GM12878 (cell line): ENCODE data around the gene NME7. TPM values are rescaled to one million over a fixed set of nuclear protein-coding genes. Genes with fewer than 3 reads are reported as not detected.

Source experiments
- ATAC-seq: fragments of 200-7000 bp; cut with Tn5 transposase; 3 replicates; pipeline ENCODE4 v1.9.1; 2020; ENCODE audit warnings: mild to moderate bottlenecking, moderate library complexity
- BruUV-seq: library from RNA; stranded (reverse); fragments of 400-500 nt; replicated peaks from 2 replicates; lab custom pipeline; 2021; lab: Mats Ljungman, UMichigan
- CTCF ChIA-PET: fragments of 300-600 bp; sonication (Branson Sonifier 250); formaldehyde crosslinking; extraction: SDS; loops from one replicate; lab custom pipeline; 2021; ENCODE audit warnings: inconsistent platforms; lab: Yijun Ruan, JAX
- POLR2A ChIA-PET: fragments of 350-600 bp; formaldehyde crosslinking; extraction: SDS; loops from one replicate; lab custom pipeline; 2021; ENCODE audit warnings: inconsistent platforms; lab: Charles Lee
- RAD21 ChIA-PET: fragments of 300-600 bp; sonication (Branson Sonifier 250); formaldehyde crosslinking; loops from one replicate; lab custom pipeline; 2023; ENCODE audit warnings: antibody characterized with exemption; ENCODE audit not compliant: unreplicated experiment; lab: Charles Lee
- SMC1A ChIA-PET: fragments of 300-600 bp; sonication (Branson Sonifier 250); formaldehyde crosslinking; loops from one replicate; lab custom pipeline; 2023; ENCODE audit not compliant: unreplicated experiment, uncharacterized antibody; lab: Charles Lee
- DNase-seq: peaks from one replicate; pipeline ENCODE4 v3.0.0-alpha.2; 2011; ENCODE audit warnings: low read depth, low spot score
- FAIRE-seq: peaks from 3 replicates; lab custom pipeline; 2011; peaks lifted over from hg19 to GRCh38; lab: Jason Lieb, UNC
- H2AFZ ChIP-seq: 2 replicates; pipeline ENCODE4 v1.6.0; 2011; ENCODE audit warnings: low read depth, low read length, control low read depth; ENCODE audit not compliant: control insufficient read depth
- H3K27ac ChIP-seq: 2 replicates; pipeline ENCODE4 v1.5.1; 2011; ENCODE audit warnings: control low read depth; ENCODE audit not compliant: control insufficient read depth, insufficient read depth
- H3K27me3 ChIP-seq, 2 experiments: replicated peaks in 1 of 2; 2 replicates each; pipeline versions ENCODE4 v1.6.0 to v1.6.1; 2011; ENCODE audit warnings: low read length in 1 of 2; ENCODE audit not compliant: control insufficient read depth in 2 of 2, insufficient read depth in 2 of 2
- H3K36me3 ChIP-seq, 2 experiments: 2 replicates each; pipeline ENCODE4 v1.5.1; 2011; ENCODE audit warnings: low read length in 1 of 2; ENCODE audit not compliant: control insufficient read depth in 2 of 2, insufficient read depth in 2 of 2
- H3K4me1 ChIP-seq: 2 replicates; pipeline ENCODE4 v1.6.1; 2011; ENCODE audit warnings: mild to moderate bottlenecking, low read length, moderate library complexity, mixed read lengths; ENCODE audit not compliant: control insufficient read depth, insufficient read depth
- H3K4me2 ChIP-seq: 2 replicates; pipeline ENCODE4 v1.6.0; 2011; ENCODE audit warnings: control low read depth; ENCODE audit not compliant: control insufficient read depth, insufficient read depth
- H3K4me3 ChIP-seq: fragments of 200-600 bp; sonication (generic); 2 replicates; pipeline ENCODE4 v1.5.1; 2016
- H3K79me2 ChIP-seq: 2 replicates; pipeline ENCODE4 v1.6.0; 2011; ENCODE audit warnings: low read length; ENCODE audit not compliant: control insufficient read depth, insufficient read depth
- H3K9ac ChIP-seq: 2 replicates; pipeline ENCODE4 v1.8.0; 2011; ENCODE audit warnings: low read length, control low read depth, mixed read lengths; ENCODE audit not compliant: control insufficient read depth, insufficient read depth
- H3K9me3 ChIP-seq: replicated peaks from 3 replicates; pipeline ENCODE4 v1.5.1; 2011; ENCODE audit warnings: mild to moderate bottlenecking, low read length; ENCODE audit not compliant: control insufficient read depth, insufficient read depth
- H4K20me1 ChIP-seq: 2 replicates; pipeline ENCODE4 v1.6.0; 2011; ENCODE audit not compliant: control insufficient read depth, insufficient read depth
- BACH1 ChIP-seq: fragments of 450-650 bp; IDR thresholded peaks from 2 replicates; pipeline ENCODE4 v1.6.1; 2017; ENCODE audit warnings: mild to moderate bottlenecking, borderline replicate concordance
- E4F1 ChIP-seq: fragments of 450-650 bp; IDR thresholded peaks from 2 replicates; pipeline ENCODE4 v1.6.1; 2018; ENCODE audit warnings: borderline replicate concordance, mild to moderate bottlenecking; ENCODE audit not compliant: partially characterized antibody
- IKZF2 ChIP-seq, 2 experiments: fragments of 450-650 bp; IDR thresholded peaks; 2 replicates each; pipeline ENCODE4 v1.6.1; 2017; ENCODE audit warnings: mild to moderate bottlenecking in 2 of 2, moderate library complexity in 2 of 2
- PAX5 ChIP-seq: IDR thresholded peaks from 2 replicates; pipeline ENCODE4 v1.6.1; 2011; ENCODE audit warnings: low read depth, low read length, borderline replicate concordance
- YY1 ChIP-seq: IDR thresholded peaks from 2 replicates; pipeline ENCODE4 v1.6.1; 2011; ENCODE audit warnings: low read depth, mild to moderate bottlenecking, low read length
- WGBS: methylation state at CpG from one replicate; pipeline ENCODE4 v1.1.6; 2016; ENCODE audit warnings: low lambda C conversion rate; ENCODE audit not compliant: insufficient replicate concordance, insufficient coverage; ENCODE audit errors: missing lambda C conversion rate; 5-methylcytosine and 5-hydroxymethylcytosine counted together
- in situ Hi-C: fragments of 300-500 bp; cut with MboI; formaldehyde crosslinking; loops from 9 replicates; pipeline ENCODE4 v1.14.3; 2018; ENCODE audit warnings: mixed read lengths
- intact Hi-C: fragments of 100-400 bp; cut with micrococcal nuclease; formaldehyde crosslinking; loops from one replicate; pipeline ENCODE4 v1.14.2; 2022; ENCODE audit not compliant: unreplicated experiment
- polyA plus RNA-seq, 11 experiments: library from polyadenylated mRNA; depleted of rRNA in 4 of 11; unstranded in 6 of 11; stranded (reverse) in 5 of 11; fragments of >200 nt; fragmentation: Nextera tagmentation in 4 of 11; fragmentation: Illumina TruSeq in 1 of 11; extraction: Ambion mirVana in 4 of 11; extraction: Trizol in 1 of 11; gene quantifications; 1 replicate in 1 of 11; 2 replicates in 10 of 11; pipeline versions ENCODE4 v1.2.1 to v1.2.3, GENCODE V29; 2011 to 2016; ENCODE audit warnings: inconsistent platforms in 2 of 11, missing spikeins in 2 of 11, low read depth in 1 of 11
- total RNA-seq, 4 experiments: library from RNA; depleted of rRNA in 3 of 4; stranded (reverse); fragments of >200 nt in 3 of 4; fragmentation: Illumina TruSeq in 1 of 4; extraction: Trizol in 1 of 4; gene quantifications; 2 replicates each; pipeline versions ENCODE4 v1.2.1 to v1.2.3, GENCODE V29; 2013 to 2021
- TF ChIP-seq, protein P1 (sequence below): fragments of 450-650 bp; IDR thresholded peaks from 2 replicates; pipeline ENCODE4 v1.6.1; 2017; ENCODE audit warnings: mild to moderate bottlenecking

Gene NME7
- total and polyA plus RNA-seq, 10 of the 15 experiments (the other 5 are each of a cell fraction or from before 2014, with no cell fraction given): 1.5 to 15.6 (median 7.2) TPM

DNA sequence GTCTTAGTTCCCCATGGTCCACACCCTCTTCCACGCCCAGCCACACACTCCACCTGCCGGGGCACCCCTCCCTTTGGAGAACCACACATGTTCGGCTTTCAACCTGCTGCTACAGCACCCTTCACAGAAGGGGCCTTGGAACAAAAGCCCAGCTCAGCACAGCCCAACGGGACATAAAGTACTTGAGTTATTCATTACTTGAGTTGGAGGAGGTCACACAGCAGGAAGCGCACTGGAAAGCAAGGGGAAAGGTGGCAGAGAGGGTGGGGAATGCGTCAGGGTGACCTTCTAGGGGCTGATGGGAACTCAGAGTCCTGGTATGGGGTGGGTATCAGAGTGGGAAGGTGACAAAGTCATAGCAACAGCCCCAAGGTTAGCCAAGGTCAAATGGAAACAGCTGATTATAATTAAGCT, 264.1 kb downstream of the NME7 start (continued):
- TF ChIP-seq, protein P1, sequence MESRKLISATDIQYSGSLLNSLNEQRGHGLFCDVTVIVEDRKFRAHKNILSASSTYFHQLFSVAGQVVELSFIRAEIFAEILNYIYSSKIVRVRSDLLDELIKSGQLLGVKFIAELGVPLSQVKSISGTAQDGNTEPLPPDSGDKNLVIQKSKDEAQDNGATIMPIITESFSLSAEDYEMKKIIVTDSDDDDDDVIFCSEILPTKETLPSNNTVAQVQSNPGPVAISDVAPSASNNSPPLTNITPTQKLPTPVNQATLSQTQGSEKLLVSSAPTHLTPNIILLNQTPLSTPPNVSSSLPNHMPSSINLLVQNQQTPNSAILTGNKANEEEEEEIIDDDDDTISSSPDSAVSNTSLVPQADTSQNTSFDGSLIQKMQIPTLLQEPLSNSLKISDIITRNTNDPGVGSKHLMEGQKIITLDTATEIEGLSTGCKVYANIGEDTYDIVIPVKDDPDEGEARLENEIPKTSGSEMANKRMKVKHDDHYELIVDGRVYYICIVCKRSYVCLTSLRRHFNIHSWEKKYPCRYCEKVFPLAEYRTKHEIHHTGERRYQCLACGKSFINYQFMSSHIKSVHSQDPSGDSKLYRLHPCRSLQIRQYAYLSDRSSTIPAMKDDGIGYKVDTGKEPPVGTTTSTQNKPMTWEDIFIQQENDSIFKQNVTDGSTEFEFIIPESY: no peak
- TF ChIP-seq PAX5: no peak

- in situ Hi-C loops: no loop called here
- CTCF ChIA-PET: no interaction called here
- H3K9me3 ChIP-seq: no peaks in the 10 kb centered on the region
- peaks cover 2 to 6% of the 10 kb centered on the region in 2 experiments; a peak in 2 of 4 replicates for H3K27me3 ChIP-seq
- no peak overlapping the region for H3K27ac ChIP-seq
- H3K4me2 ChIP-seq: no peak overlapping the region
- SMC1A ChIA-PET: interaction anchor here (15.1 kb wide), 1 partner anchor 10 kb away, joined by 188 read pairs; no protein-coding TSS in a partner anchor
- FAIRE-seq: no peak
- RAD21 ChIA-PET: interaction anchor here (1.1 kb wide), 1 partner anchor 53 kb away, joined by 3 read pairs; no protein-coding TSS in a partner anchor
- H3K4me1 ChIP-seq: peaks cover 8% of the 10 kb centered on the region; the same call in 1 of the 2 replicates
- no peak for ATAC-seq
- TF ChIP-seq YY1 (no peak), E4F1 (no peak), BACH1 (no peak), IKZF2 (IDR thresholded peaks at IDR 0.05) (no peak)
- TF ChIP-seq, all 136 proteins: peak for 0
- Histone ChIP-seq H3K9ac (no peak overlapping the region), H3K4me3 (no peak overlapping the region), H2AFZ (no peak overlapping the region), H3K79me2 (peaks cover 5% of the 10 kb centered on the region), H3K36me3 (no peaks in the 10 kb centered on the region), H4K20me1 (no peaks in the 10 kb centered on the region)
- 88% methylated on average over 5 of the region's 5 CpGs for WGBS
- DNase-seq: no peak
- POLR2A ChIA-PET: interaction anchor here (1.5 kb wide), 1 partner anchor 9 kb away, joined by 4 read pairs; no protein-coding TSS in a partner anchor
- intact Hi-C loops: no loop called here
- no TSS peak for BruUV-seq
These were observed 264.6 kb downstream of the NME7 start for GRCh38 chr1:169103002-169103401.
